GM23248 (cell line): ENCODE data around the gene LUC7L.

Experiments
- EZH2 ChIP-seq: fragments of 200-600 bp; sonication (generic); IDR thresholded peaks from 2 replicates; pipeline ENCODE4 v1.6.1; 2018; ENCODE audit warnings: antibody characterized with exemption, mild to moderate bottlenecking; ENCODE audit not compliant: insufficient read depth, poor library complexity, severe bottlenecking
- EZH2phosphoT487 ChIP-seq: fragments of 200-600 bp; sonication (generic); IDR thresholded peaks from 2 replicates; pipeline ENCODE4 v1.6.1; 2018; ENCODE audit warnings: antibody characterized with exemption, moderate library complexity, mild to moderate bottlenecking, low read depth; ENCODE audit not compliant: insufficient read depth

DNA sequence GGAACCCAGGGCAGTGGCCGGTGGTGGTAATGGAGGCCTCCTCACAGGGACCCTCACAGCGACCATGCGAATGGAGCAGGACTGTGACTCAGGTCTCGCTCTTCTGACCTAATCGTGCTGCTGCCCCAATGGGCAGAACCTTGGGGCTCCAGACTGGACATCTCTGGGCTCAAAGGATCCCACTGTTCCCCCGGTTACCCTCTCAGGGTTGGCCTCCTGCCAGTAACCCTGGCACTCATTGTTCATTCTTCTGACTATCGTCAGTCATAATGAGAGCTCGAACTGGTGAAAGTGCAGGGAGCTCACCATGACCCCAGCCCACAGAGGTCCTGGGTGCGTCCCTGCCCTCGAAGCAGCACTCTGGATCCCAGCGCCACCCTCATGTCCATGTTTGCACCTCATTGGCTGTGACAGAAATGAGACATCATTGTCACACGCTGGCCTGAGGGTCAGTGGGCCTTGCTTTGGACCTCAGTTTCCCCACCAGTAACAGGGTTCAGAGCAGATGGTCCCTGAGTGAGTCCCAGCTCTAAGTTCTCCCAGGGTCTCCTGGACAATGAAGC, 86.8 kb downstream of the LUC7L start:
- no peak for TF ChIP-seq EZH2
- TF ChIP-seq EZH2phosphoT487: no peak
